ENCODE results near the gene HSPB6.

Gene HSPB6

DNA sequence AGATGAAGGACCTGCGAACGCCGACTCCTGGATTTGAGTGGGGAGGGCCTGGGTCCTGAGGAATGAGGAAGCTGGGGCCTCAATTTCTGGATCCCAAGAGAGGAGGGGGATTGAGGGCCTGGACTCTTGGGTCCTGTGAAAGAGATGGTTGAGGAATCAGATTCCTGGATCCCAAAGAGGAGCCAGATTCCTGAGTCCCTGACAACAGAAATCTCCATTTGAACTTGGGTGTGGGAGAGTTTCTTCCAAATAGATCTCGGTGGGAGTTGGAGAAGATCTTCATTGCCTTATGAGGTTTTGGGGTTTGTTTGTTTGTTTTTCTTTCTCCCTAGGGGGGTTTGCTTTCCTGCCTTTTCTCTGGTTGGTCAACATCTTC is 10.8 kb downstream of the HSPB6 start:
- DNase-seq (ENCODE audit: low read depth) = no peak

- DNase-seq (ENCODE audit: low read depth) = peak; percentile 100
Measured at GRCh38 chr19:35745328-35746086, 11.3 kb downstream of the HSPB6 start, which contains the start of the genes PSENEN and U2AF1L4. Gene PSENEN (plus strand): TSS chr19:35745651. CDS start chr19:35745931, 280 bp downstream. Gene U2AF1L4 (minus strand): TSS chr19:35745418. CDS start chr19:35745391, 27 bp downstream.

- DNase-seq (ENCODE audit: low read depth) = peak; percentile 99
Measured at GRCh38 chr19:35744430-35745327, 12.2 kb downstream of the HSPB6 start.

GRCh38 chr19:35743640-35744429 is 13.0 kb downstream of the HSPB6 start:
- DNase-seq (ENCODE audit: low read depth) = no peak

DNA sequence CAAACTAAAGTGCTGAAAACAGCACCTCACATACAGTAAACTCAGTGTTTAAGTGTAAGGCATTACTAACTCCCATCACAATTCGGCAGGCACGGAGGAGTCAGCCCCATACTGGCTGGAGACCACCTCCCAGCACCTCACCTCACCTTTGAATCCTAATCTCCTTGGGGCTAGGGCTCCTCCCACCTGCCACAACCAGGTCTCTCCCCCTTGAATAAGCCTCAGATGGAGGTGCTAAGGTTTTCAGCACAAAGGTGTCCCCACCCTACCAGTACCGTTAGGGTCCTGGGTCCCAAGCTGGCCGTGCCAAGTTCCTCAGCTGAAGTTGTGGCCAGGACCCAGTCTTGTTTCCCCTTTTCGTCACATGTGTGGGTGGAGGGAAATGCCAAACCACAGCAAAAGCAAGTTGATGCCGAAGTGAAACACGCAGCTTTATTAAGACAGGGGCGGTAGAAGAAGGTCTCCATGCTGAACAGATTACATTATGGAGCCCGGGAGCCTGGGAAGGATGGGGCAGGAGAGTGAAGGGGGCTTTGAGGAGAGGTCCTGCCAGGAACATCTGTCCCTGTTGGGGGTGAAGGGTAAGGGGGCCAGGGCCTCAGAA is 14.6 kb downstream of the HSPB6 start, which contains the start of gene IGFLR1:
TSS of gene IGFLR1 (minus strand) at position 332 of the 604 bp plus-strand sequence. CDS start 1,272 bp downstream, outside the sequence.
- DNase-seq (ENCODE audit: low read depth) = no peak

- no peak for DNase-seq (ENCODE audit: low read depth)
Measured at GRCh38 chr19:35741203-35741515, 15.7 kb downstream of the HSPB6 start.

- peak; percentile 89 for DNase-seq (ENCODE audit: low read depth)
Measured at GRCh38 chr19:35740423-35741202, 16.2 kb downstream of the HSPB6 start.

- DNase-seq (ENCODE audit: low read depth) = no peak
Measured at GRCh38 chr19:35740108-35740422, 16.8 kb downstream of the HSPB6 start.

DNA sequence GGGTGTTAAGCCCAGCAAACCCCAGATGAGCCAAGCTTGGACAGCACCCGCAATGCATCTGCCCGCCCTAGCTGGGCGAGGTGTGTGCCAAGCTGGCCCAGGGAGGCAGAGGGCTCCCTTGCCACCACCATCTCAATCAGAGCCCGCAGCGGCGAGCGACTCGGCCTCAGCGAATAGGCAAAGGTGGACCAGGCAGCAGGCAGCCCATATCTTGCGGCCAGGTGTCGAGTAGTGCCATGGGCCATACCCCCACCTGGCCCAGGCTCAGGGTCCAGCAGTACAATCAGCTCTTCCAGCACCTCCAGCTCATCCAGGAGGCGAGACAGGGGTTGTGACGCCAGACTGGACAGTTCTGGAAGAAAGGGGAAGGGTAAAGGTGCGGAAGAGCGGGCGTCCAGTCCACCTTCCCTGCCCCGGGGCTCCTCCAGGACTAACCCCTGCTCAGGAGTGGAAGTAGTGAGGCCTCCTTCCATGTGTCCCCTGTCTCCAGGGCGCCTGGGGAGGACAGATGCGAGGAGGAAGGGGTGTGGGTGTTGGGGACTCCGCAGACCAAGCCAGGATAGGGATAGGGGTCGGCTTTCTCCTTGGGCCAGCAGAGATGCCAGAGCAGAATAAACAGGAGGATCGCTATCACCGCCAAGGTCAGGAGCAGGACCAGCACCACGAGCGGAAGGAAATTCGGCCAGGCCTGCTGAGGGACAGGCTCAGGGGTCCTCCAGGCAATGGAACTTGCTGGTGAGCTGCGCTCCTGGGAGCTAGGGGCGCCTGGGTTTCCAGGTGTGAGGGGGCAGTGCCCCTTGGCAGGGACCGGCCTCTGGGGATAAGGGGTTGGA is 17.3 kb downstream of the HSPB6 start:
- no peak for DNase-seq (ENCODE audit: low read depth)

DNA sequence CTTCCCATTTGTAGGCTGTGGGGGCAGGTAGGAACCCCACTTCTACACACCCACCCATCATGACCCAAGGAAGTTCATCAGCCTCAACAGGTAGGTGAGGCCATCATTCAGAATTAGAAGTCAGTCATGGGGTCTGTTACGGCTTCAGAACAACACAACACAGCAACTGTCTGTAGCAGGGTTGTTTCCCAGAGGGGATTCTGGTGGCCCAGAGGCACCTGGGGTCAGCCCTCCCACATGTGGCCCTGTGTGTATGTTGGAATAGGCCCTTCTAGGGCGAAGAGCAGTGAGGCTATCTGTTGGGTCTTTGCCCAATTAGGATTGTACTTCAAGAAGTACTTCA is 18.0 kb downstream of the HSPB6 start:
- DNase-seq (ENCODE audit: low read depth) = no peak

GRCh38 chr19:35738021-35738886 is 18.6 kb downstream of the HSPB6 start:
- no peak for DNase-seq (ENCODE audit: low read depth)

DNA sequence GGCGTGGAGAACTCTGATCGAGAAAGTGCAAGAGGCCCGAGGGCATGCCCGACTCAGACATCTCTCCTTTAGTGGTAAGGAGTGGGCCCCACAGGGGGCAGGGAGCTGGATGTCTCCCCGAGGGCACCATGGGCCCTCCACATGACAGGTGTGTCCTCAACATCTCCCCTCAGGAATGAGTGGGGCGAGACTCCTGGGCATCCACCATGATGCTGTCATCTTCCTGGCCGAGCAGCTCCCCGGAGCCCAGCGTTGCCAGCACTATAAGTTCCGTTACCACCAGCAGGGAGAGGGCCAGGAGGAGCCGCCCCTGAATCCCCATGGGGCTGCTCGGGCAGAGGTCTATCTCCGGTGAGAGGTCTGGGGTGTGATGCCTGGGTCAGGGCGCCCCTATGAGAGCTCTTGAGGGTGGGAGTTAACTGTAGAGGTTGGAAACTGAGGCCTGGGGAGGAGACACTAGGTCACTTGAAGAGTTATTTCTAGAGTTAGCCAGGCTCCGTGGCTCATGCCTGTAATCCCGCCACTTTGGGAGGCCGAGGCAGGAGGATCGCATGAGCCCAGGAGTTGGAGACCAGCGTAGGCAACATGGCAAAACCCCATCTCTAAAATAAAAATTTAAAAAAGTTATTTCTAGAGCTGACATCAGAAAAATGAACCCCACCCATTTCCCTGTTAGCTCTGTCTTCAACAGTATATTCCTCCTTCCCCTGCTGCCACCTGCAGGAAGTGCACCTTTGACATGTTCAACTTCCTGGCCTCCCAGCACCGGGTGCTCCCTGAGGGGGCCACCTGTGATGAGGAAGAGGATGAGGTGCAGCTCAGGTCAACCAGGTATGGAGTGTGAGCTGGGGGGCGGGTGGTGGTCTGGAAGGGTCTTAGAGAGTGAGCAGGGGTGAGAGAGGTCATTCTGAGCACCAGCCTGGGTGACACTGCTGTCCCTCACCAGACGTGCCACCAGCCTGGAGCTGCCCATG is 19.6 kb downstream of the HSPB6 start:
- DNase-seq (ENCODE audit: low read depth) = no peak

GRCh38 chr19:35734889-35735288 is 21.9 kb downstream of the HSPB6 start:
- DNase-seq (ENCODE audit: low read depth) = no peak

DNA sequence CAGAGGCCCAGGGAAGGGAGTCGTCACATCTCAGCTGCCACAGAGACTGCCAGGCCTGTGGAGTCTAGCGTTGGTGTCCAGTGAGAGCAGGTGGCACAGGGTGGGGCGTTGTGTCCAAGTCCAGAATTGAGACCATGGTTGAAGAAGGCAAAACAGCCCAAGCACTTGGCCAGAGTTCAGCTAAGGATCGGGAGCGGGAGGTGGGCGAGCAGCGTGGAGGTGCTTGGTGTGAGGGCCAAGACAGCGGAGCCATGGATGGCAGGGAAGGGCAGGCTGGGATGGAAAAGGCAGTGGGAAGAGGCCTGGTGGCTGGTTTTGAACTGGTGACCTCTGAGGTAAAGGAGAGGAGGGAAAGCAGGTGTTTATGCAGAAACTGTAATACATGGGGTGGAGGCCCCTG is 22.6 kb downstream of the HSPB6 start:
- DNase-seq (ENCODE audit: low read depth) = no peak

- no peak for DNase-seq (ENCODE audit: low read depth)
Measured at GRCh38 chr19:35733180-35734125, 23.4 kb downstream of the HSPB6 start.

DNA sequence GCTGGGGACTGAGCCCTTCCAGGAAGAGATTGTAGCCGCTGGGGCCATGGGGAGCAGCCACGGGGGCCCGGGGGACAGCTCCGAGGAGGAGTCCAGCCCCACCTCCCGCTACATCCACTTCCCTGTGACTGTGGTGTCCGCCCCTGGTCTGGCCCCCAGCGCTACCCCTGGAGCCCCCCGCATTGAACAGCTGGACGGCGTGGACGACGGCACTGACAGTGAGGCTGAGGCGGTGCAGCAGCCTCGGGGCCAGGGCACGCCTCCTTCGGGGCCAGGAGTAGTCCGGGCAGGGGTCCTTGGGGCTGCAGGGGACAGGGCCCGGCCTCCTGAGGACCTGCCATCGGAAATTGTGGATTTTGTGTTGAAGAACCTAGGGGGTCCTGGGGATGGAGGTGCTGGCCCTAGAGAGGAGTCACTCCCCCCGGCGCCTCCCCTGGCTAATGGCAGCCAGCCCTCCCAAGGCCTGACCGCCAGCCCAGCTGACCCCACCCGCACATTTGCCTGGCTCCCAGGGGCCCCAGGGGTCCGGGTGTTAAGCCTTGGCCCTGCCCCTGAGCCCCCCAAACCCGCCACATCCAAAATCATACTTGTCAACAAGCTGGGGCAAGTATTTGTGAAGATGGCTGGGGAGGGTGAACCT is 24.2 kb downstream of the HSPB6 start:
- no peak for DNase-seq (ENCODE audit: low read depth)
